H1 (cell line): ENCODE results near the gene TGFB2. TPM values are rescaled to one million over a fixed set of nuclear protein-coding genes. Genes with fewer than 3 reads are reported as not detected.

Experiments
- CTCF ChIA-PET: fragments of 300-600 bp; sonication (Branson Sonifier 250); formaldehyde crosslinking; loops from one replicate; lab custom pipeline; 2021; ENCODE audit not compliant: partially characterized antibody; lab: Charles Lee
- POLR2A ChIA-PET: fragments of 300-600 bp; sonication (Branson Sonifier 250); formaldehyde crosslinking; loops from one replicate; lab custom pipeline; 2021; ENCODE audit warnings: inconsistent platforms; ENCODE audit not compliant: partially characterized antibody; lab: Charles Lee
- DNase-seq, 2 experiments: peaks; one replicate each; pipeline versions ENCODE4 v3.0.0 to v3.0.0-alpha.2; 2010 to 2022; ENCODE audit warnings: low spot score in 2 of 2, low read depth in 1 of 2, mixed read lengths in 1 of 2
- FAIRE-seq: peaks from 2 replicates; lab custom pipeline; 2011; peaks lifted over from hg19 to GRCh38; lab: Jason Lieb, UNC
- H2AFZ ChIP-seq: 2 replicates; pipeline ENCODE4 v1.8.1; 2012; ENCODE audit warnings: low read length, inconsistent platforms
- H2AK5ac ChIP-seq: 2 replicates; pipeline ENCODE4 v1.6.1; 2013; ENCODE audit warnings: low read depth, low read length
- H2BK120ac ChIP-seq: replicated peaks from 2 replicates; pipeline ENCODE3; 2013; ENCODE audit warnings: low read depth, low read length, inconsistent platforms
- H2BK12ac ChIP-seq: 2 replicates; pipeline ENCODE4 v1.6.1; 2013; ENCODE audit warnings: low read depth, low read length
- H2BK15ac ChIP-seq: 2 replicates; pipeline ENCODE4 v1.6.1; 2013; ENCODE audit warnings: low read length
- H2BK20ac ChIP-seq: 2 replicates; pipeline ENCODE4 v1.6.1; 2013; ENCODE audit warnings: low read length
- H2BK5ac ChIP-seq: 2 replicates; pipeline ENCODE4 v1.6.1; 2013; ENCODE audit warnings: low read depth, low read length
- H3K14ac ChIP-seq: 2 replicates; pipeline ENCODE4 v1.6.1; 2013; ENCODE audit warnings: inconsistent platforms; ENCODE audit not compliant: insufficient read length
- H3K18ac ChIP-seq: 2 replicates; pipeline ENCODE4 v1.6.1; 2013; ENCODE audit warnings: low read length; ENCODE audit errors: extremely low read depth
- H3K23ac ChIP-seq: 2 replicates; pipeline ENCODE4 v1.6.1; 2013; ENCODE audit warnings: inconsistent platforms; ENCODE audit not compliant: insufficient read length
- H3K23me2 ChIP-seq: 2 replicates; pipeline ENCODE4 v1.6.1; 2013; ENCODE audit warnings: low read depth, low read length
- H3K27ac ChIP-seq: 2 replicates; pipeline ENCODE4 v1.6.1; 2011; ENCODE audit warnings: low read depth, low read length, inconsistent platforms
- H3K27me3 ChIP-seq, 4 experiments: replicated peaks in 1 of 4; 1 replicate in 1 of 4; 2 replicates in 3 of 4; pipeline versions ENCODE4 v1.6.1 to v1.8.1; 2011 to 2013; ENCODE audit warnings: low read length in 3 of 4, mild to moderate bottlenecking in 3 of 4, inconsistent platforms in 2 of 4, mixed read lengths in 2 of 4, moderate library complexity in 1 of 4; ENCODE audit not compliant: control insufficient read depth in 3 of 4, insufficient read depth in 3 of 4; ENCODE audit errors: extremely low read depth in 1 of 4
- H3K36me3 ChIP-seq, 4 experiments: 2 replicates each; pipeline versions ENCODE4 v1.6.1 to v1.8.1; 2011 to 2013; ENCODE audit warnings: mild to moderate bottlenecking in 4 of 4, low read length in 3 of 4, moderate library complexity in 2 of 4, control low read depth in 1 of 4, inconsistent platforms in 1 of 4; ENCODE audit not compliant: insufficient read depth in 4 of 4, control insufficient read depth in 2 of 4
- H3K4ac ChIP-seq: replicated peaks from 2 replicates; pipeline ENCODE3; 2013; ENCODE audit warnings: low read length, low read depth, mixed read lengths, inconsistent platforms; ENCODE audit not compliant: insufficient read length
- H3K4me1 ChIP-seq, 4 experiments: replicated peaks in 1 of 4; 1 replicate in 1 of 4; 2 replicates in 3 of 4; pipeline versions ENCODE4 v1.6.1 to v1.8.1; 2011 to 2013; ENCODE audit warnings: low read length in 3 of 4, inconsistent platforms in 2 of 4, mixed read lengths in 1 of 4; ENCODE audit not compliant: insufficient read depth in 4 of 4, control insufficient read depth in 3 of 4
- H3K4me2 ChIP-seq, 2 experiments: 2 replicates each; pipeline versions ENCODE4 v1.6.1 to v1.8.1; 2011 to 2013; ENCODE audit warnings: low read depth in 2 of 2, low read length in 2 of 2, control low read depth in 1 of 2, inconsistent platforms in 1 of 2, mild to moderate bottlenecking in 1 of 2; ENCODE audit not compliant: insufficient read depth in 1 of 2
- H3K4me3 ChIP-seq, 4 experiments: fragments of 200-600, 300-600 bp in 1 of 4; sonication (generic), shearing (Covaris generic), sonication (Bioruptor Twin) in 1 of 4; 2 replicates each; pipeline versions ENCODE4 v1.5.1 to v1.8.1; 2011 to 2016; ENCODE audit warnings: low read length in 4 of 4, low read depth in 3 of 4, control low read depth in 2 of 4, inconsistent platforms in 2 of 4, mild to moderate bottlenecking in 2 of 4, mixed read lengths in 1 of 4, moderate library complexity in 1 of 4; ENCODE audit not compliant: insufficient read depth in 2 of 4; ENCODE audit errors: extremely low read depth in 1 of 4
- H3K56ac ChIP-seq: replicated peaks from 2 replicates; pipeline ENCODE3; 2013; ENCODE audit warnings: low read depth, mild to moderate bottlenecking, mixed read lengths, low read length, inconsistent platforms; ENCODE audit not compliant: insufficient read length
- H3K79me1 ChIP-seq: 2 replicates; pipeline ENCODE4 v1.6.1; 2013; ENCODE audit warnings: low read depth, low read length, control low read depth
- H3K79me2 ChIP-seq, 2 experiments: 2 replicates each; pipeline versions ENCODE4 v1.6.1 to v1.8.1; 2012 to 2013; ENCODE audit warnings: low read length in 2 of 2, mild to moderate bottlenecking in 2 of 2, inconsistent platforms in 1 of 2; ENCODE audit not compliant: insufficient read depth in 2 of 2, control insufficient read depth in 1 of 2
- H3K9ac ChIP-seq, 4 experiments: replicated peaks in 1 of 4; 1 replicate in 1 of 4; 2 replicates in 3 of 4; pipeline versions ENCODE4 v1.6.1 to v1.8.1; 2011 to 2013; ENCODE audit warnings: low read depth in 3 of 4, low read length in 3 of 4, control low read depth in 2 of 4, mild to moderate bottlenecking in 2 of 4, moderate library complexity in 2 of 4, inconsistent platforms in 1 of 4; ENCODE audit errors: extremely low read depth in 1 of 4
- H3K9me3 ChIP-seq, 2 experiments: 2 replicates each; pipeline versions ENCODE4 v1.6.1 to v1.8.1; 2012 to 2013; ENCODE audit warnings: mild to moderate bottlenecking in 2 of 2, moderate library complexity in 2 of 2, control low read depth in 1 of 2, inconsistent platforms in 1 of 2, low read depth in 1 of 2, low read length in 1 of 2, mixed read lengths in 1 of 2; ENCODE audit not compliant: insufficient read depth in 2 of 2
- H4K20me1 ChIP-seq, 2 experiments: replicated peaks in 1 of 2; 2 replicates each; pipeline versions ENCODE3 to v1.8.1; 2011 to 2013; ENCODE audit warnings: inconsistent platforms in 2 of 2, low read length in 2 of 2, mild to moderate bottlenecking in 1 of 2; ENCODE audit not compliant: insufficient read depth in 2 of 2, control insufficient read depth in 1 of 2
- H4K5ac ChIP-seq: 2 replicates; pipeline ENCODE4 v1.6.1; 2013; ENCODE audit warnings: low read length, low read depth, mixed read lengths, inconsistent platforms; ENCODE audit not compliant: insufficient read length
- H4K8ac ChIP-seq: 2 replicates; pipeline ENCODE4 v1.8.0; 2013; ENCODE audit warnings: mild to moderate bottlenecking, moderate library complexity, low read length, inconsistent platforms; ENCODE audit not compliant: insufficient read depth; ENCODE audit errors: extremely low read depth
- H4K91ac ChIP-seq: replicated peaks from 2 replicates; pipeline ENCODE3; 2013; ENCODE audit warnings: low read length, mixed read lengths, inconsistent platforms; ENCODE audit not compliant: insufficient read length
- BRCA1 ChIP-seq: IDR thresholded peaks from 2 replicates; pipeline ENCODE4 v1.6.1; 2012; ENCODE audit warnings: low read depth, low read length, improper control_type of control experiment
- CEBPB ChIP-seq: IDR thresholded peaks from 2 replicates; pipeline ENCODE4 v1.6.1; 2012; ENCODE audit warnings: low read depth, low read length
- POLR2A ChIP-seq, 2 experiments: IDR thresholded peaks; 1 replicate in 1 of 2; 2 replicates in 1 of 2; pipeline ENCODE4 v1.6.1; 2011; ENCODE audit warnings: low read depth in 2 of 2, low read length in 2 of 2, mild to moderate bottlenecking in 2 of 2; ENCODE audit errors: control extremely low read depth in 1 of 2
- RBBP5 ChIP-seq: IDR thresholded peaks from 2 replicates; pipeline ENCODE4 v1.7.1; 2012; ENCODE audit warnings: low read depth, mild to moderate bottlenecking, inconsistent platforms, low read length, moderate library complexity, borderline replicate concordance
- SIN3A ChIP-seq, 2 experiments: IDR thresholded peaks in 1 of 2; conservative IDR thresholded peaks in 1 of 2; 2 replicates each; pipeline ENCODE4 v1.6.1; 2011 to 2012; ENCODE audit warnings: low read length in 2 of 2, improper control_type of control experiment in 1 of 2, low read depth in 1 of 2, mild to moderate bottlenecking in 1 of 2
- TEAD4 ChIP-seq: IDR thresholded peaks from 2 replicates; pipeline ENCODE4 v1.6.1; 2012; ENCODE audit warnings: low read depth, low read length, inconsistent platforms, mixed read lengths
- YY1 ChIP-seq: IDR thresholded peaks from 2 replicates; pipeline ENCODE4 v1.6.1; 2011; ENCODE audit warnings: low read depth, mild to moderate bottlenecking, low read length
- WGBS, 2 experiments: shearing (Covaris generic) in 1 of 2; methylation state at CpG; one replicate each; pipeline versions ENCODE4 v1.1.6 to v1.1.7; 2013 to 2015; ENCODE audit warnings: low lambda C conversion rate in 2 of 2, mixed read lengths in 2 of 2, inconsistent platforms in 1 of 2, low coverage in 1 of 2, missing lambda C conversion rate in 1 of 2; ENCODE audit not compliant: insufficient replicate concordance in 2 of 2, insufficient coverage in 1 of 2, insufficient read length in 1 of 2; ENCODE audit errors: extremely low coverage in 1 of 2, missing lambda C conversion rate in 1 of 2; 5-methylcytosine and 5-hydroxymethylcytosine counted together
- polyA plus RNA-seq, 7 experiments: library from polyadenylated mRNA; depleted of rRNA in 3 of 7; stranded (reverse) in 5 of 7; unstranded in 2 of 7; fragments of >200 nt in 5 of 7; fragments of 200-250 nt in 2 of 7; gene quantifications; 1 replicate in 5 of 7; 2 replicates in 1 of 7; 4 replicates in 1 of 7; pipeline versions ENCODE4 v1.2.1 to v1.2.3, GENCODE V29; 2011 to 2013; ENCODE audit warnings: missing spikeins in 2 of 7, mixed read lengths in 2 of 7
- total RNA-seq: library from RNA; stranded (reverse); fragmentation: NEBNext Ultra II Directional; extraction: Animal tissue kit (Norgen Biotek cat#: 25700); gene quantifications from 2 replicates; pipeline ENCODE4 v1.2.1, GENCODE V29; 2021
- TF ChIP-seq, protein P1 (sequence below): IDR thresholded peaks from 2 replicates; pipeline ENCODE4 v1.6.1; 2012; ENCODE audit warnings: low read length, inconsistent platforms
- TF ChIP-seq, protein P2 (sequence below): IDR thresholded peaks from 2 replicates; pipeline ENCODE4 v1.6.1; 2011; ENCODE audit warnings: low read length, improper control_type of control experiment
- TF ChIP-seq, protein P3 (sequence below): IDR thresholded peaks from 2 replicates; pipeline ENCODE4 v1.6.1; 2012; ENCODE audit warnings: inconsistent platforms

TGFB2 gene
- total and polyA plus RNA-seq, 2 of the 8 experiments (the other 6 are each of a cell fraction or from before 2014, with no cell fraction given), result 0.26 to 0.84 TPM

DNA sequence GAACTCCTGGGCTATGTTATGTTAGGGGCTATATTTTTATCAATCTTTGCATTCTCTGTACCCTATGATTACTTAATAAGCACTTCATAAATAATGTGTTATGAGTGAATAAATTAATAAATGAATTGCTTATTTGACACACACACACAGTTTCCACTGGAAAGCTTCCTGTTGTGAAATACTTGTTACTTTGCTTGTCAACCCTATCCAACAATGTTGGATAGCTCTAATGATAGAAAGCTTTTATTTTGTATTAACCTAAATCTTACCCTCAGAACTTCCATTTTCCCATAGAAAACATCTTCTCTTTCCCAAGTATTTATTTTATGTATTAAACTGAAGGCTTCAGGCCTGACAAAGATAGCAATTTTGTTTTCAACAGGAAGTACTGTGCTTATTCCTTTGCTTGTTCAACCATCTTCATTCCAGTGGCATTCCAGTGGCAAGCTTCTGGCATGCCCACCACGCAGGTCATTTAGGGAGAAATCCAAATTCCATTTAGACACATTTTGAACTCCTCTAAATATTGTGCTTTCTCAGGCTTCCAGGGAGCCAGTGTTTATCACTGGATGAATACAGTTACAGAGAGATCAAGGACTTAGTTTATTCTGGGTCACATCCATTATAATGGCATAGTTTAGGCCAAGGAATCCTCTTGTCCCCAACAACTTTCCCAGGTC is 134.4 kb downstream of the TGFB2 start:
- ChIA-PET CTCF (interaction anchor here (0.5 kb wide), 1 partner anchor 532 kb away, joined by 3 read pairs; no protein-coding TSS in a partner anchor), POLR2A (no interaction called here)
- Histone ChIP-seq H3K4me3 (no peak overlapping the region), H2BK12ac (no peak overlapping the region), H3K9me3 (no peaks in the 10 kb centered on the region), H4K8ac (no peak overlapping the region), H3K14ac (no peak overlapping the region), H3K36me3 (no peaks in the 10 kb centered on the region), H3K79me2 (no peaks in the 10 kb centered on the region), H3K4ac (no peak overlapping the region), H2BK20ac (no peak overlapping the region), H3K23me2 (no peaks in the 10 kb centered on the region), H2BK5ac (no peak overlapping the region), H3K79me1 (no peaks in the 10 kb centered on the region), H3K23ac (no peak overlapping the region), H3K9ac (no peak overlapping the region), H3K27me3 (no peaks in the 10 kb centered on the region), H3K27ac (no peak overlapping the region), H3K18ac (no peak overlapping the region), H2AK5ac (no peak overlapping the region), H2BK120ac (no peak overlapping the region), H4K91ac (no peak overlapping the region), H4K5ac (no peak overlapping the region), H3K56ac (no peak overlapping the region), H2AFZ (peak overlapping the region; percentile 47; the same call in 1 of the 2 replicates), H2BK15ac (no peak overlapping the region), H3K4me2 (no peak overlapping the region), H3K4me1 (no peaks in the 10 kb centered on the region), H4K20me1 (no peaks in the 10 kb centered on the region)
- DNase-seq (no peak), FAIRE-seq (no peak)
- WGBS, 2 experiments, result 91% methylated on average over 1 of the region's 1 CpG; no CpG with 5 or more reads in 1 of the 2 experiments
- no peak for TF ChIP-seq YY1
- TF ChIP-seq, protein P1, sequence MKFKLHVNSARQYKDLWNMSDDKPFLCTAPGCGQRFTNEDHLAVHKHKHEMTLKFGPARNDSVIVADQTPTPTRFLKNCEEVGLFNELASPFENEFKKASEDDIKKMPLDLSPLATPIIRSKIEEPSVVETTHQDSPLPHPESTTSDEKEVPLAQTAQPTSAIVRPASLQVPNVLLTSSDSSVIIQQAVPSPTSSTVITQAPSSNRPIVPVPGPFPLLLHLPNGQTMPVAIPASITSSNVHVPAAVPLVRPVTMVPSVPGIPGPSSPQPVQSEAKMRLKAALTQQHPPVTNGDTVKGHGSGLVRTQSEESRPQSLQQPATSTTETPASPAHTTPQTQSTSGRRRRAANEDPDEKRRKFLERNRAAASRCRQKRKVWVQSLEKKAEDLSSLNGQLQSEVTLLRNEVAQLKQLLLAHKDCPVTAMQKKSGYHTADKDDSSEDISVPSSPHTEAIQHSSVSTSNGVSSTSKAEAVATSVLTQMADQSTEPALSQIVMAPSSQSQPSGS, result no peak
- TF ChIP-seq, protein P2, sequence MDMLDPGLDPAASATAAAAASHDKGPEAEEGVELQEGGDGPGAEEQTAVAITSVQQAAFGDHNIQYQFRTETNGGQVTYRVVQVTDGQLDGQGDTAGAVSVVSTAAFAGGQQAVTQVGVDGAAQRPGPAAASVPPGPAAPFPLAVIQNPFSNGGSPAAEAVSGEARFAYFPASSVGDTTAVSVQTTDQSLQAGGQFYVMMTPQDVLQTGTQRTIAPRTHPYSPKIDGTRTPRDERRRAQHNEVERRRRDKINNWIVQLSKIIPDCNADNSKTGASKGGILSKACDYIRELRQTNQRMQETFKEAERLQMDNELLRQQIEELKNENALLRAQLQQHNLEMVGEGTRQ, result no peak
- no peak for TF ChIP-seq SIN3A (conservative IDR thresholded peaks at IDR 0.05 in 1 of 2, IDR thresholded peaks at IDR 0.05 in 1 of 2; ENCODE audit: low read depth in 1 of 2, low read length in 2 of 2)
- no peak for TF ChIP-seq POLR2A (IDR thresholded peaks at IDR 0.05; ENCODE audit: control extremely low read depth in 1 of 2, low read depth in 2 of 2, low read length in 2 of 2)
- no peak for TF ChIP-seq CEBPB
- no peak for TF ChIP-seq RBBP5
- TF ChIP-seq, protein P3, sequence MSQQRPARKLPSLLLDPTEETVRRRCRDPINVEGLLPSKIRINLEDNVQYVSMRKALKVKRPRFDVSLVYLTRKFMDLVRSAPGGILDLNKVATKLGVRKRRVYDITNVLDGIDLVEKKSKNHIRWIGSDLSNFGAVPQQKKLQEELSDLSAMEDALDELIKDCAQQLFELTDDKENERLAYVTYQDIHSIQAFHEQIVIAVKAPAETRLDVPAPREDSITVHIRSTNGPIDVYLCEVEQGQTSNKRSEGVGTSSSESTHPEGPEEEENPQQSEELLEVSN, result no peak
- TF ChIP-seq BRCA1, result no peak
- no peak for TF ChIP-seq TEAD4
